Muscle of arm (tissue), 14 donors: Measurements from ENCODE around the gene UVRAG. TPM values are rescaled to one million over a fixed set of nuclear protein-coding genes. Genes with fewer than 3 reads are reported as not detected.

Source experiments
- DNase-seq: peaks from one replicate; pipeline ENCODE4 v3.0.0-alpha.2; 2013
- long read RNA-seq, 11 donors: transcript quantifications; one replicate each; lab custom pipeline, GENCODE V29; 2026
- polyA plus RNA-seq, 12 donors: library from polyadenylated mRNA; unstranded; fragments of 120-200 nt; gene quantifications; one replicate each; pipeline ENCODE4 v1.2.1, GENCODE V29; 2013; ENCODE audit not compliant: insufficient read length in 12 of 12

The UVRAG gene
- polyA plus RNA-seq = 10 to 100 TPM in 6 of 12 donors, 1 to 10 TPM in 5, not detected in 1; 8.4 to 15.8 (median 10.8) TPM
- long read RNA-seq, donor 1, full-length matches to known transcripts = 2 of 2 reads
- long read RNA-seq, donor 1, partial matches to known transcripts = 0 of 2 reads
- long read RNA-seq, donor 1, other reads (novel, unspliced or antisense) = 0 of 2 reads
- long read RNA-seq, donor 2, full-length matches to known transcripts = 1 of 1 reads
- long read RNA-seq, donor 2, partial matches to known transcripts = 0 of 1 reads
- long read RNA-seq, donor 2, other reads (novel, unspliced or antisense) = 0 of 1 reads
- long read RNA-seq, donor 3 = 0 reads
- long read RNA-seq, donor 4, full-length matches to known transcripts = 2 of 2 reads
- long read RNA-seq, donor 4, partial matches to known transcripts = 0 of 2 reads
- long read RNA-seq, donor 4, other reads (novel, unspliced or antisense) = 0 of 2 reads
- long read RNA-seq, donor 5 = 0 reads
- long read RNA-seq, donor 6 = 0 reads
- long read RNA-seq, donor 7 = 0 reads
- long read RNA-seq, donor 8, full-length matches to known transcripts = 1 of 1 reads
- long read RNA-seq, donor 8, partial matches to known transcripts = 0 of 1 reads
- long read RNA-seq, donor 8, other reads (novel, unspliced or antisense) = 0 of 1 reads
- long read RNA-seq, donor 9 = 0 reads
- long read RNA-seq, donor 10, full-length matches to known transcripts = 1 of 1 reads
- long read RNA-seq, donor 10, partial matches to known transcripts = 0 of 1 reads
- long read RNA-seq, donor 10, other reads (novel, unspliced or antisense) = 0 of 1 reads
- long read RNA-seq, donor 11, full-length matches to known transcripts = 1 of 1 reads
- long read RNA-seq, donor 11, partial matches to known transcripts = 0 of 1 reads
- long read RNA-seq, donor 11, other reads (novel, unspliced or antisense) = 0 of 1 reads

GRCh38 chr11:75814677-75815344, at the start of gene UVRAG:
TSS of gene UVRAG (plus strand) at chr11:75815210. CDS start at chr11:75815408, 198 bp downstream.
- peak; percentile 100 for DNase-seq

- no peak for DNase-seq
Measured at GRCh38 chr11:75766443-75767227, 48.4 kb upstream of the UVRAG start.

GRCh38 chr11:75767228-75767572, 47.8 kb upstream of the UVRAG start:
- DNase-seq = no peak

- DNase-seq = no peak
Measured at GRCh38 chr11:75767793-75768111, 47.3 kb upstream of the UVRAG start.

- peak; percentile 45 for DNase-seq
Measured at GRCh38 chr11:75768112-75768908, 46.7 kb upstream of the UVRAG start, which contains the start of gene DGAT2. TSS of gene DGAT2 (plus strand) at chr11:75768778. CDS start at chr11:75768992, 214 bp downstream.

- DNase-seq = no peak
Measured at GRCh38 chr11:75768909-75769771, 45.9 kb upstream of the UVRAG start.

GRCh38 chr11:75770102-75770501, 44.9 kb upstream of the UVRAG start:
- no peak for DNase-seq

- no peak for DNase-seq
Measured at GRCh38 chr11:75771646-75772410, 43.2 kb upstream of the UVRAG start.

- DNase-seq = no peak
Measured at GRCh38 chr11:75773595-75774353, 41.2 kb upstream of the UVRAG start.

GRCh38 chr11:75775056-75775455, 40.0 kb upstream of the UVRAG start:
- DNase-seq = no peak

- no peak for DNase-seq
Measured at GRCh38 chr11:75776546-75776945, 38.5 kb upstream of the UVRAG start.

GRCh38 chr11:75777461-75778110, 37.4 kb upstream of the UVRAG start:
- DNase-seq = no peak

GRCh38 chr11:75778962-75779361, 36.0 kb upstream of the UVRAG start:
- DNase-seq = no peak

- DNase-seq = no peak
Measured at GRCh38 chr11:75779960-75780359, 35.0 kb upstream of the UVRAG start.

- DNase-seq = no peak
Measured at GRCh38 chr11:75780888-75781287, 34.1 kb upstream of the UVRAG start.

GRCh38 chr11:75781296-75781695, 33.7 kb upstream of the UVRAG start:
- DNase-seq = no peak

- no peak for DNase-seq
Measured at GRCh38 chr11:75781831-75782230, 33.2 kb upstream of the UVRAG start.
